Measurements from ENCODE around the gene ARHGAP10.

The ARHGAP10 gene, protein sequence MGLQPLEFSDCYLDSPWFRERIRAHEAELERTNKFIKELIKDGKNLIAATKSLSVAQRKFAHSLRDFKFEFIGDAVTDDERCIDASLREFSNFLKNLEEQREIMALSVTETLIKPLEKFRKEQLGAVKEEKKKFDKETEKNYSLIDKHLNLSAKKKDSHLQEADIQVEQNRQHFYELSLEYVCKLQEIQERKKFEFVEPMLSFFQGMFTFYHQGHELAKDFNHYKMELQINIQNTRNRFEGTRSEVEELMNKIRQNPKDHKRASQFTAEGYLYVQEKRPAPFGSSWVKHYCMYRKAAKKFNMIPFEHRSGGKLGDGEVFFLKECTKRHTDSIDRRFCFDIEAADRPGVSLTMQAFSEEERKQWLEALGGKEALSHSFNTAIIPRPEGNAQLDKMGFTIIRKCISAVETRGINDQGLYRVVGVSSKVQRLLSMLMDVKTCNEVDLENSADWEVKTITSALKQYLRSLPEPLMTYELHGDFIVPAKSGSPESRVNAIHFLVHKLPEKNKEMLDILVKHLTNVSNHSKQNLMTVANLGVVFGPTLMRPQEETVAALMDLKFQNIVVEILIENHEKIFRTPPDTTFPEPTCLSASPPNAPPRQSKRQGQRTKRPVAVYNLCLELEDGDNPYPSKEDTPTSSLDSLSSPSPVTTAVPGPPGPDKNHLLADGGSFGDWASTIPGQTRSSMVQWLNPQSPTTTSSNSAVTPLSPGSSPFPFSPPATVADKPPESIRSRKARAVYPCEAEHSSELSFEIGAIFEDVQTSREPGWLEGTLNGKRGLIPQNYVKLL

DNA sequence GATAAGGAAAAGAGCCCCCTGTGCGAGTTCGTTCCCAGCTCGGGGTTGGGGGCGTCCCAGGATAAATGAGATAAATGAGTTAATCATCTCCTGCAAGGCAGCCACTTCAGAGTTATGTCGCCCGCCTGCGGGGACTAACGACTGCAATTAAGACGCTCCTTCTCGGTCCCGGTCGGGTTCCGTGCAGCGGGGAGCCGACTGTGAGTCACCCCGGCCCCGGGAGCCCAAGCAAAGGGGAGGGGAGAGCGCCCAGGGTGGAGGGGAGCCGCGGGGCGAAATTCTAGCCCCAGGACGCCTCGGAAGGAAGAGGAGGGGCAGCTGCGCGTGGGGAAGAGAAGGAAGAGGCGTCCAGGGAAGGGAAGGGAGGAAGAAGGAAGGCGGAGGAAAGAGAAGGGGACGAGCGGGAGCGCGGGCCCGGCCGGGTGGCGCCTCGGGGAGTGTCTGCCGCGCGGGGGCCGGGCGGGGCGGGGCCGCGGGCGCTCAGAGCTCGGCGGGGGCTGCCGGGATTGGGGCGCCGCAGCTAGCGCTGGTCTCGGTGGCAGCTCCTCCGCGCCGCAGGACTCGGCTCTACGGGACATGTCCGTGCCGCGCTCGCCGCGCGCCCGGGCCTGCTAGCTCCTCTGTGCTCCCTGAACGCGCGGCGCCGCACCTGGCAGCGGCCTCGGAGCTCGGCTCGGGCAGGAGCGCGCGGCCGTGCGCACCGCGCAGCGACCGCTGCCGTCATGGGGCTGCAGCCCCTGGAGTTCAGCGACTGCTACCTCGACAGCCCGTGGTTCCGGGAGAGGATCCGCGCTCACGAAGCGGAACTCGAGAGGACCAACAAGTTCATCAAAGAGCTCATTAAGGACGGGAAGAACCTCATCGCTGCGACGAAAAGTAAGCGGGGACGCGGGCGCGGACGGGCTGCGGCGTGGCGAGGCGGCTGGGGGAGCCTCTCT is at the start of gene ARHGAP10:
Gene ARHGAP10 (plus strand): TSS at position 509 of the 938 bp plus-strand sequence. CDS start 214 bp downstream, at position 723.
- no peaks in the 10 kb centered on the region for H3K9me3 ChIP-seq (ENCODE audit: control insufficient read depth, insufficient read depth, low read depth, low read length)
- H3K27ac ChIP-seq (ENCODE audit: low read depth, low read length) = peak within 1 kb of the TSS; percentile 77; the same call in 1 of the 2 replicates
- peak within 1 kb of the TSS; percentile 99 for H3K4me3 ChIP-seq (ENCODE audit: low read depth, low read length)
- H3K27me3 ChIP-seq (ENCODE audit: control insufficient read depth, insufficient read depth, low read length) = peaks cover 76% of the 10 kb centered on the region
- H3K9ac ChIP-seq (ENCODE audit: low read length) = peak within 1 kb of the TSS; percentile 98
- H3K4me1 ChIP-seq (ENCODE audit: control insufficient read depth, insufficient read depth, low read length) = peaks cover 53% of the 10 kb centered on the region
- no peaks in the 10 kb centered on the region for H3K36me3 ChIP-seq (ENCODE audit: control insufficient read depth, insufficient read depth, low read length)

DNA sequence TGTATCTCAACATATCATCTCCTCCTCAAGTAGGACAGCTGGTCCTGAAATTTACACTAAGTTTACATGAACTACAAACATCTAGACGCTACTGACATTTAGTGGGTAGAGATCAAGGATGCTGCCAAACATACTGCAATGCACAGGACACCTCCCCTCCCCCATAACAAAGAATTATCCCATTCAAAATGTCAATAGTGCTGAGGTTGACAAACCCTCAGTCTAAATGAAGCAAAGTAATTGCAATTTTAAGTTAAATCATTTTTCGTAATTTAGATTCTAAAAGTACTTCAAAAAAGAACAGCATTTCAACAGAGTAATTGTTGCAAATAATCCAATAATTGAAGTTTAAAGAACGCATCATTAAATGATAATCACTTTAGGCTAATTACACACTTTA is 49.1 kb upstream of the ARHGAP10 start:
- Histone ChIP-seq H3K4me3 (ENCODE audit: low read depth, low read length) (peak overlapping the region; percentile 74), H3K27ac (ENCODE audit: low read depth, low read length) (no peak overlapping the region), H3K4me1 (ENCODE audit: control insufficient read depth, insufficient read depth, low read length) (peaks cover 11% of the 10 kb centered on the region), H3K9me3 (ENCODE audit: control insufficient read depth, insufficient read depth, low read depth, low read length) (no peaks in the 10 kb centered on the region), H3K9ac (ENCODE audit: low read length) (no peak overlapping the region), H3K36me3 (ENCODE audit: control insufficient read depth, insufficient read depth, low read length) (peaks cover 9% of the 10 kb centered on the region), H3K27me3 (ENCODE audit: control insufficient read depth, insufficient read depth, low read length) (no peaks in the 10 kb centered on the region)

DNA sequence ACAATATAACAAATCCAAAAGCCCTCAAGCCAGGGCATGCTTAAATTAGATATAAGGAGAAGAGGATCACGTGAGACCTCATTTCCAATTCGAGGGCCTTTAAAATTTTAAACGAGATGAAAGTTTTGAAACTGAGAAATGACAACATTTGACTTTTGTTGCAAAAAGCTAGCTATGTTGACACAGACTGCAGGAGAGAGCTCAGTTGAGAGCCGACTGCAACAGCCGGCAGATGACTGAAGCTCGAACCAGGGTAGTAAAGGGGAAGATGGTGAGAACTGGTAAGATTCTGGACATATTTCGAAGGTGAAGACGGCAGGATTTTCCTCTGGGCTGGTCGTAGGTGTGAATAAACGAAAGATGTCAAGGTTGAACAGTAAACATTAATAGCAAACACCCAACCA is 48.7 kb upstream of the ARHGAP10 start:
- H3K36me3 ChIP-seq (ENCODE audit: control insufficient read depth, insufficient read depth, low read length) = peaks cover 9% of the 10 kb centered on the region
- H3K4me1 ChIP-seq (ENCODE audit: control insufficient read depth, insufficient read depth, low read length) = peaks cover 11% of the 10 kb centered on the region
- peak overlapping the region; percentile 73 for H3K9ac ChIP-seq (ENCODE audit: low read length)
- H3K9me3 ChIP-seq (ENCODE audit: control insufficient read depth, insufficient read depth, low read depth, low read length) = no peaks in the 10 kb centered on the region
- peak overlapping the region; percentile 74 for H3K4me3 ChIP-seq (ENCODE audit: low read depth, low read length)
- H3K27ac ChIP-seq (ENCODE audit: low read depth, low read length) = no peak overlapping the region
- H3K27me3 ChIP-seq (ENCODE audit: control insufficient read depth, insufficient read depth, low read length) = no peaks in the 10 kb centered on the region

DNA sequence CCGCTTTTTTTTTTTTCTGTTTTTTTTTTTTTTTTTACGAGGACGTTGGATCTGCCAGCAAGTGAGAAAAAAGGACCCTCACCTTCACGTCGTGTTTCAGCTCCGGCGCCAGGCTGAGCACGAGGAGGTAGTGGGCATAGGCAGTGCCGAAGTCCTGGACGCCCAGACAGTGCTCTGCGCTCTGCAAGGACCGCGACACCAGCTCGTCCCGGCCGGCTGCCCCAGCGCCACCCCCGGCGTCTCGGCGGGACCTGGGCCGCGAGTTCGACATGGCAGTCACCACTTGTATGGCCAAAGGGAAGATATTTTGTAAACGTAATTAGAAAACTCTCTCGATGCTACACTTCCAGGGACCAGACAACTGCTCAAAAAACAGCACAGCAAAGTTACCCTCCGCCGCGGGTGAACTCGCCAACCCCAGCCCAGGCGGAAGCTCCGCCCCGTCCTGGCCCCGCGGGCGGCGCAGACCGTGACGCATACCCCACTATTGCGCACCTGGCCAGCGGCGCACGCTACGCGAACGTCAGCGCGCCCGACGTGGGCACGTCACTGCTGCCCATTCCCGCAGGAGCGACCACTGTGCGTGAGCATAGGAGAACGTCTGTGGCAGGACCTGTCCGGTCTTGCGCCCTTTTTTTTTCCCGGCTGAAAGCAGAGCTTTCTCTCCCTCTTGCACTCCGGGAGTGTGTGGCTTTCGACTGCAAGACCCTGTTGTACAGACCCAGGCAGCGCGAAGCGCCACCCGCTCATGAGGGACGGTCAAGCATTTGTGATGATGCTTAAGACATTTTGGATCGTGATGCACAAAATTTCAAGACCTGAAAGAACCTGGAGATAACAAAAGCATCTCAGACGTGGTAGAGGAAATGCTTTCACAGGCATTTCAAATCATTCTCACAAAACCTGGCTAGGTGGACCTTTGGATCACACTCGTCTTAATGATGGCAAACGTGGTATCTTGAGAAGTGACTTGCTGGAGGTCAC is 47.9 kb upstream of the ARHGAP10 start, which contains the start of gene PRMT9:
Gene PRMT9 (minus strand): TSS at position 447 of the 984 bp plus-strand sequence. CDS start 176 bp downstream, at position 271.
- Histone ChIP-seq H3K4me3 (ENCODE audit: low read depth, low read length) (peak within 1 kb of the TSS; percentile 74), H3K4me1 (ENCODE audit: control insufficient read depth, insufficient read depth, low read length) (peaks cover 11% of the 10 kb centered on the region), H3K27me3 (ENCODE audit: control insufficient read depth, insufficient read depth, low read length) (no peaks in the 10 kb centered on the region), H3K27ac (ENCODE audit: low read depth, low read length) (peak within 1 kb of the TSS; percentile 51), H3K36me3 (ENCODE audit: control insufficient read depth, insufficient read depth, low read length) (0 out of 2 replicates have a peak, but pooled peaks cover under 1% of the 10 kb centered on the region), H3K9me3 (ENCODE audit: control insufficient read depth, insufficient read depth, low read depth, low read length) (no peaks in the 10 kb centered on the region), H3K9ac (ENCODE audit: low read length) (peak within 1 kb of the TSS; percentile 73)

DNA sequence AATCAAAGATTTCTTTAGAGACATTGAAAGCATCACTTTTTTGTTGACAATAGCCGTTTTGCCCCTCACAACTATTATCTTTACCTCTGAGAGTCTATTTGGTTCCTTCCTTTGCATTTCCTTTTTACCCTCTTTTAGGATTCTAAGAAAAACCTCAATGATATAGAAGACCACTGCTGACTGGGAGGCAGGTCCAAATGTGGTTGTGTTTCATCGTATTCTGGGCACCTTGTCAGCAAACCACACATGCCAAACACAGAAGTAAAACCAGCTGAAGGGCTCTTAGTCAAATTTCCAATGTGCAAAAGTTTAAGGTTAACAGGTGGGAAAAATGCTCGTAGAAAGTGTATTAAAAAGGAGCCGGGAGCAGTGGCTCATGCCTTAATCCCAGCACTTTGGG is 42.8 kb upstream of the ARHGAP10 start:
- H3K4me1 ChIP-seq (ENCODE audit: control insufficient read depth, insufficient read depth, low read length) = peaks cover 5% of the 10 kb centered on the region; the same call in 1 of the 2 replicates
- no peaks in the 10 kb centered on the region for H3K36me3 ChIP-seq (ENCODE audit: control insufficient read depth, insufficient read depth, low read length)
- no peak overlapping the region for H3K4me3 ChIP-seq (ENCODE audit: low read depth, low read length)
- no peak overlapping the region for H3K9ac ChIP-seq (ENCODE audit: low read length)
- H3K27me3 ChIP-seq (ENCODE audit: control insufficient read depth, insufficient read depth, low read length) = no peaks in the 10 kb centered on the region
- H3K27ac ChIP-seq (ENCODE audit: low read depth, low read length) = no peak overlapping the region
- H3K9me3 ChIP-seq (ENCODE audit: control insufficient read depth, insufficient read depth, low read depth, low read length) = no peaks in the 10 kb centered on the region

DNA sequence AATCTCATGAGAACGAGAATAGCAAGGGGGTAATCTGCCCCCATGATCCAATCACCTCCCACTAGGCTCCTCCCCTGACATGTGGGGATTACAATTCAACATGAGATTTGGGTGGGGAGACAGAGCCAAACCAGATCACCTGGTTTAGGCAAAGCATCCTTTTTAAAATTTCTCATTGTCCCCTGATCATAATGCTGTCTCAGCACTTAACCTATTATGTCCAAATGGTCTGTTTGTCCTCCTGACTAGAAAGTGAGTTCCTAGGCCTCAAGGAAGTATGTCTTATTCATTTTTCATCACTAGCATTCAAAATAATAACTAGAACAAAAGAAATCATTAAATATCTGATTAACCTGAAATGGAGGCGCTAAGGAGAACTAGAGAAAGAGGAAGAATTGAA is 40.1 kb upstream of the ARHGAP10 start:
- Histone ChIP-seq H3K4me3 (ENCODE audit: low read depth, low read length) (no peak overlapping the region), H3K4me1 (ENCODE audit: control insufficient read depth, insufficient read depth, low read length) (no peaks in the 10 kb centered on the region), H3K36me3 (ENCODE audit: control insufficient read depth, insufficient read depth, low read length) (no peaks in the 10 kb centered on the region), H3K9ac (ENCODE audit: low read length) (no peak overlapping the region), H3K27me3 (ENCODE audit: control insufficient read depth, insufficient read depth, low read length) (no peaks in the 10 kb centered on the region), H3K27ac (ENCODE audit: low read depth, low read length) (no peak overlapping the region), H3K9me3 (ENCODE audit: control insufficient read depth, insufficient read depth, low read depth, low read length) (no peaks in the 10 kb centered on the region)

DNA sequence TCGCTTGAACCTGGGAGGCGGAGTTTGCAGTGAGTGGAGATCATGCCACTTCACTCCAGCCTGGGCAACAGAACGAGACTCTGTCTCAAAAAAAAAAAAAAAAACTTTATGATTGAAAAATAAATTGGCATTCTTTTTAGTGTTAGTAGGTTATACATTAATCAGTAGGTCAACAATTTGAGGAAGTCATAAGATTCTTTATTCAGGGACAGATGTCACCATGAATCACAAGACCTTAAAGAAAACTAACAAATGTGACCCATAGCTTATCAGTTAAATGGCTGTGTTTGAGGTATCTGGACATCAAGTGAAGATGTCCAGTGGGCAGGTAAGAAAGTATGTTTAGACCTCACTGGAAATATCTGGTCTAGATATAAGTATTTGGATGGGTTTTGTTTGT is 38.7 kb upstream of the ARHGAP10 start:
- H3K9me3 ChIP-seq (ENCODE audit: control insufficient read depth, insufficient read depth, low read depth, low read length) = no peaks in the 10 kb centered on the region
- no peak overlapping the region for H3K27ac ChIP-seq (ENCODE audit: low read depth, low read length)
- H3K4me3 ChIP-seq (ENCODE audit: low read depth, low read length) = no peak overlapping the region
- no peak overlapping the region for H3K9ac ChIP-seq (ENCODE audit: low read length)
- no peaks in the 10 kb centered on the region for H3K36me3 ChIP-seq (ENCODE audit: control insufficient read depth, insufficient read depth, low read length)
- no peaks in the 10 kb centered on the region for H3K4me1 ChIP-seq (ENCODE audit: control insufficient read depth, insufficient read depth, low read length)
- H3K27me3 ChIP-seq (ENCODE audit: control insufficient read depth, insufficient read depth, low read length) = no peaks in the 10 kb centered on the region

DNA sequence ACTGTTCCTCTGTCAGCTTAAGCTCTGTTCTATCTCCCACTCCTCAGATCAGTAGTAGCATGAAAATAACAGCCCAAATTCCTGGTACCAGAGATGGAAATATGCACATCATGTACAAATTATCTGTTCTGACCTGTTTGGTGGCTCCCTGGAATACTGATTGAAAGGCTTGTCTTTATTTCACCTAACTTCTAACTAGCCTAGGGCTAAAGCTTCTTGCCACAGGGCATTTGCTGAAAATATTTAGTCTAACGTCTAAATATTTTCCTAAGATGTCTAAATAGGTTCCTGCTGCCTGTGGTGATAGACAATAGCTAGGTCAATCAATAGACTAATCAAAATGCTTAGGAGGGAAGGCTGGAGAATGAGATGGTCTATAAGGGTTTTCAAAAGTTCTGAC is 35.0 kb upstream of the ARHGAP10 start:
- no peaks in the 10 kb centered on the region for H3K36me3 ChIP-seq (ENCODE audit: control insufficient read depth, insufficient read depth, low read length)

DNA sequence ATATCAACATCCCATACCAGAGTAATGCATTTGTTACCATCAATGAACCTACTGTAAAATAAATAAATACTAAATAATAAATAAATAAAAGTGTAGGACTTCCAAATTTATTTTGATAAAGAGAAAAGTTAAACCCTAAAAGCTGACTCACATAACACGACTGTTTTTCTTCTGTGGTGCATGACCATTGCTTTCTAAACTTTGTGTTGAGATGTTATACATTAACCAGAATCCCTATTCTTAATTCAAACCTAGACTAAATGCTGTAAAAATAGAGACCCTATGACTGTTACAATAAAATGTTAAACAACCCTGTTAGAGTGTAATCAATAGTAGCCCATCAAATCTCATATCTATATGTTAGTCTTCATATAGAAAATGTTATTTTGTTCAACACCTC is 27.0 kb upstream of the ARHGAP10 start:
- Histone ChIP-seq H3K9ac (ENCODE audit: low read length) (no peak overlapping the region), H3K36me3 (ENCODE audit: control insufficient read depth, insufficient read depth, low read length) (no peaks in the 10 kb centered on the region), H3K4me1 (ENCODE audit: control insufficient read depth, insufficient read depth, low read length) (peaks cover 4% of the 10 kb centered on the region; the same call in 1 of the 2 replicates), H3K27me3 (ENCODE audit: control insufficient read depth, insufficient read depth, low read length) (no peaks in the 10 kb centered on the region), H3K9me3 (ENCODE audit: control insufficient read depth, insufficient read depth, low read depth, low read length) (no peaks in the 10 kb centered on the region), H3K4me3 (ENCODE audit: low read depth, low read length) (no peak overlapping the region), H3K27ac (ENCODE audit: low read depth, low read length) (no peak overlapping the region)

More for the DNA sequence above, 35.0 kb upstream of the ARHGAP10 start:
- H3K4me1 ChIP-seq (ENCODE audit: control insufficient read depth, insufficient read depth, low read length) = no peaks in the 10 kb centered on the region
- H3K9me3 ChIP-seq (ENCODE audit: control insufficient read depth, insufficient read depth, low read depth, low read length) = no peaks in the 10 kb centered on the region
- no peak overlapping the region for H3K4me3 ChIP-seq (ENCODE audit: low read depth, low read length)
- H3K27ac ChIP-seq (ENCODE audit: low read depth, low read length) = no peak overlapping the region
- no peak overlapping the region for H3K9ac ChIP-seq (ENCODE audit: low read length)
- H3K27me3 ChIP-seq (ENCODE audit: control insufficient read depth, insufficient read depth, low read length) = no peaks in the 10 kb centered on the region

Measured in HUES6 (cell line).